ACC112 (cell line): ENCODE measurements around the gene DAB1.

ENCODE experiments used
- H2AFZ ChIP-seq: fragments of 200-600 bp; sonication (generic); one replicate; pipeline ENCODE4 v1.6.0; 2017; ENCODE audit warnings: antibody characterized with exemption, low read length; ENCODE audit not compliant: unreplicated experiment
- H3K27ac ChIP-seq: fragments of 200-600 bp; sonication (generic); 2 replicates; pipeline ENCODE4 v1.5.1; 2014; ENCODE audit warnings: low read depth, mild to moderate bottlenecking, antibody characterized with exemption, low read length, moderate library complexity
- H3K27me3 ChIP-seq: fragments of 200-600 bp; sonication (generic); 2 replicates; pipeline ENCODE4 v1.6.1; 2014; ENCODE audit warnings: mild to moderate bottlenecking, antibody characterized with exemption, low read length, moderate library complexity, mixed read lengths; ENCODE audit not compliant: insufficient read depth
- H3K36me3 ChIP-seq: fragments of 200-600 bp; sonication (generic); 2 replicates; pipeline ENCODE4 v1.6.1; 2016; ENCODE audit warnings: mild to moderate bottlenecking, antibody characterized with exemption, low read length, moderate library complexity, mixed read lengths; ENCODE audit not compliant: insufficient read depth
- H3K4me1 ChIP-seq: fragments of 200-600 bp; sonication (generic); one replicate; pipeline ENCODE4 v1.6.1; 2016; ENCODE audit warnings: low read length, mixed read lengths; ENCODE audit not compliant: insufficient read depth, unreplicated experiment, control insufficient read depth
- H3K4me3 ChIP-seq: fragments of 200-600 bp; sonication (generic); 2 replicates; pipeline ENCODE4 v1.5.1; 2014; ENCODE audit warnings: mild to moderate bottlenecking, low read depth, low read length
- H3K79me2 ChIP-seq: fragments of 200-600 bp; sonication (generic); one replicate; pipeline ENCODE4 v1.6.0; 2016; ENCODE audit warnings: low read length; ENCODE audit not compliant: control insufficient read depth, unreplicated experiment, insufficient read depth

Gene DAB1

DNA sequence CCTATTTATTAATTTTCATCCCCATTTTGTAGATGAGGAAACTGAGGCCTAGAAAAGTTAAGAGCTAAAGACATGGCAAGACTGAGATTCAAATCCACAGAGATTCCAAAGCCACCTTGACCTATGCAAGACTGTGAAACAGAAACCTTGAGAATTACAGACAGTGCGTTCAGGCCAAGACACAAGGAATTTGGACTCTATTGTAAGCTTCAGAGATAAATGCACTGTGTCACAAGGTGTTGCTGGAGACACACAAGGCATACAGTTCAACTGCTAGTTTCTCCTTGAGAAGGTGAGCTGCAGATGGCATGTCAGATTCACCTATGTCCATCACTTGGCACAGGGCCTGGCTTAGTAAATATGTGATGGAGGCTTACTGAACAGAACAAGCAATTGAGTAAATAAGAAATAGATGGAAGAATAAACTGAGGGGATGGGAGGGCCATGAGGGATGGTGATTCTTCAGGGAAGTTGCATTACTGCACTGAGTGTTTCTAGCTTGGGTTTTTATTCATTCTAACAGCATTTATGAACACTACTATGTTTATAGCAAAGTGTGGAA is 215.0 kb downstream of the DAB1 start:
- H2AFZ ChIP-seq, result no peak overlapping the region
- H3K4me3 ChIP-seq, result no peak overlapping the region
- H3K27me3 ChIP-seq, result no peaks in the 10 kb centered on the region
- H3K27ac ChIP-seq, result no peak overlapping the region
- H3K79me2 ChIP-seq, result no peaks in the 10 kb centered on the region
- H3K4me1 ChIP-seq, result no peaks in the 10 kb centered on the region
- no peaks in the 10 kb centered on the region for H3K36me3 ChIP-seq

DNA sequence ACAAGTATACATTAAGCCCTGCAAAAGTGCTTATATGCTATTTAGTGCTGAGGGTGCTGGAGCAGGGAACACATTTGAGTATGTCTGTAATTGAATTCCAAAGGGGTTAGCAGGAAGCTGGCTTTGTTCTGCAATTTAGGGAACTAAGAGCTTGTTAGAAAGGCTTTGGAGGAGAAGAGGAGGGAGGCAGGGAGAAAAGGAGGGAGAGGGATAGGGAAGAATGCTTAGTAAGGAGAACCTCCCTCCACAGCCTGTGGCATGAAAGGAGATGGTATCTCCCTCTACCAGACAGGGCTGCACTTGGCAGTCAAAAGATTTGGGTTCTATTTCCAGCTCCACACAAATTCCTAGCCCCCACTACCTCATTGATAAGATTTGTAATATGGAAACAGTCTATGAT is 217.8 kb downstream of the DAB1 start:
- no peak overlapping the region for H3K4me3 ChIP-seq
- no peaks in the 10 kb centered on the region for H3K4me1 ChIP-seq
- H2AFZ ChIP-seq, result no peak overlapping the region
- no peaks in the 10 kb centered on the region for H3K27me3 ChIP-seq
- no peaks in the 10 kb centered on the region for H3K79me2 ChIP-seq
- H3K27ac ChIP-seq, result no peak overlapping the region
- H3K36me3 ChIP-seq, result no peaks in the 10 kb centered on the region

DNA sequence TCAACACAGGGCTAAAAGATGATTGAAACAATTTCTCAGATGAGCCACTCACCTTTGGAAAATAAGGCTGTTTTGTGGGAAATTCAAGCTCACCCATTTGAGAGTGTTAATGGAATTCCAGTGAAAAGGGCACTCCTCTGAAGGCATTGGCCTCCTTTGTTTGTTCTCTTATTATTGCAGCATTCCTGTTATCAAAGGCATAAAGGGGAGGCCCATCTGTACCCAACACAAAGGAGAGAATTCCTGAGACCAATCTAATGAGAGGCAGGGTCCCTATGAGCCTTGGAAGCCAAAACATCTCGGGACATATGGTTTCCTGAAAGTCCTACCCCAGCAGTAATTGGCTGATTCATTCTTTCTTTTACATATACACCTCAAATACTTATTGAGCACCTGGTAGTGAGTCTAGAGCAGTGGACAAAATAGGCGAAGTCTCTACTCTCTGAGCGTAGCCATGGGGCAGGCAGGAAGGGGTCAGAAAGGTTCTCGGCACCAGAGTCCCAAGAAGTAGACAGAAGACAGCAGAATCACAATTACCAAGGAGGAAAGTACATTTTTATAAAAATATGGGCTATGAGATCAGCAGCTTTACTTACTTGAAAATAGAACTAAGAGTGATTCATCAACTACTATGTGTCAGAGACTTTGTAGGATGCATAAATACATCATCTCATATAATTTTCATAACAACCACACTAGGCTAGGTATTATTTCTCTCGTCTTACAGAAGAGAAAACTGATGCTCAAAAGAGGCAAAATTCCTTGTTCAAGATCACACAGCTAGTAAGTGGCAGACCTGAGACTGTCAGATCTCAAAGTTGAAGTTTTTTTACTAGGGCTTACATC is 218.7 kb downstream of the DAB1 start:
- Histone ChIP-seq H2AFZ (no peak overlapping the region), H3K36me3 (no peaks in the 10 kb centered on the region), H3K27ac (no peak overlapping the region), H3K4me3 (no peak overlapping the region), H3K27me3 (no peaks in the 10 kb centered on the region), H3K79me2 (no peaks in the 10 kb centered on the region), H3K4me1 (no peaks in the 10 kb centered on the region)

DNA sequence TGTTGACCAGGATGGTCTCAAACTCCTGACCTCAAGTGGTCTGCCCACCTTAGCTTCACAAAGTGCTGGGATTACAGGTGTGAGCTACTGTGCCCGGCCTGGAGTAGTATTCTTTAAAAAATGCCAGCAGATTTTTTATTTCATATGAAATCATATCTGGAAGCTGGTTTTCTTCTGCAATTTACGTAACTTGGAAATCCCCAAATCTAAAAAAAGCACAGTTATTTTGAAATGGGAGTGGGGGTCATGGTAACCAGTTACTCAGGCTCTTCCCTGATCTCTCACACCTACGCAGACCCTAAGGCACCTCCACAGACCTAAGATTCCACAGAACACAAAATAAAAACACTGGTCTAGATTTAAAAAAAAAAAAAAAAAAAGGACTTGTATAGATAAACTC is 219.8 kb downstream of the DAB1 start:
- H3K27me3 ChIP-seq, result no peaks in the 10 kb centered on the region
- no peak overlapping the region for H3K27ac ChIP-seq
- no peaks in the 10 kb centered on the region for H3K36me3 ChIP-seq
- no peaks in the 10 kb centered on the region for H3K79me2 ChIP-seq
- no peaks in the 10 kb centered on the region for H3K4me1 ChIP-seq
- no peak overlapping the region for H3K4me3 ChIP-seq
- H2AFZ ChIP-seq, result no peak overlapping the region

DNA sequence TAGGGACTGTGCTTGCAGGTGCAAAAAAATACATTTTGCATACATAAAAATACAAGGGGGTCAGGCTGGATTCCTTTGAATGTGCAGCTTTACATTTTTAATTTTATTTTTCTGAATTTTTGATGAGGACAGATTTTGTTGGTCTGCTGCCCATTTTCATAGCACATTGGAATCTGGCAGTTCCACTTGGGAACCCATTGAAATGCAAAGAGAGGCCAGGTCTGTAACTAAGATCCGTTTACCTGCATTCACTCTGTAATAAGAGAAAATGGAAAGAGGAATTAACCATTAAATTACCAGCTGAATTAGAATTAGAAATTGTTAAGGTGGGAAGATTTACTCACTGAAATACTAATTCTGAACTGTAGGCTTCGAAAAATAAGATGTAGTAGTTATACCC is 221.6 kb downstream of the DAB1 start:
- H3K79me2 ChIP-seq, result no peaks in the 10 kb centered on the region
- H2AFZ ChIP-seq, result no peak overlapping the region
- no peaks in the 10 kb centered on the region for H3K4me1 ChIP-seq
- H3K36me3 ChIP-seq, result no peaks in the 10 kb centered on the region
- no peaks in the 10 kb centered on the region for H3K27me3 ChIP-seq
- H3K4me3 ChIP-seq, result no peak overlapping the region
- H3K27ac ChIP-seq, result no peak overlapping the region

DNA sequence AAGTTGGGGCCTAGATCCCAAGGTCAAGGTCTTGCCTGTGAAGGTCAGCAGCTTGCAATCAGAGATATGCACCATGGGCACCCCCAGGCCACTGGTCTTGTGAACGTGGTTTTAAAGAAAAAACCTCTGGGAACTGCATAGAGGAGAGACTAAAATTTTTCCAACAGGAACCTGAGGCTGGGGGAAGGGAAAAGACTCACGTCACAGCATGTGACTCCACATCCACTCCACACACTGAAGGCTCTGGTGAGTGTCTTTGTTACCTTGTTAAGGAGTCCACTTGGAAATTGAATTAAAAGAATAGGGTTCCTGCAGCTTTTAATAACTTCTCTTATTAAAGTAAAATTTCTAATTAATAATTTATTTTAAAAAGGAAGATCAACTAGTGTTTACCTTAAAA is 224.9 kb downstream of the DAB1 start:
- Histone ChIP-seq H3K79me2 (no peaks in the 10 kb centered on the region), H2AFZ (no peak overlapping the region), H3K27ac (no peak overlapping the region), H3K36me3 (no peaks in the 10 kb centered on the region), H3K4me1 (no peaks in the 10 kb centered on the region), H3K27me3 (no peaks in the 10 kb centered on the region), H3K4me3 (no peak overlapping the region)

DNA sequence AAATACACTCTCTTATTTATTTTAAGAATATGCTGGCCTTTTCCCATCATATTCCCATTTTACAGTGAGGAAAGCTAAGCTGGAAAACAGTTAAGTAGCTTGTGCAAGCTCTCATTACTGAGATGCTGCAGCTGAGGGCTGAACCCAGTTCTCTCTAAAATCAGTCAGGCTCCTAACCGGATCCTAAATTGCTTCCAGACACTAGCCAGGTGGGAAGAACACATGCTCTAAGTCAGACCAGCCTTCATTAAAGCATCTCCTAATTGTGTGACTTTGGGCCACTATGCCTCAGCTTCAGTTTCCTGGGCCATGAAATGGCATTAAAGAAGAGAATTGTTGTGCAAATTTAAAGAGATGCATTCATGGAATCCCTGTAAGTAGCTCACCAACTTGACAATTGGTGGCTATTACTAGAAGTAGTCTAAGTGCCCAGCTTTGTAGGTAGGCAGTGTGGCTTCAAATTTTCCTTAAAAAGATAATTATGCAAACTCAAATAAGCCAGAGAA is 228.4 kb downstream of the DAB1 start:
- H3K79me2 ChIP-seq, result no peaks in the 10 kb centered on the region
- H3K27me3 ChIP-seq, result no peaks in the 10 kb centered on the region
- H3K4me1 ChIP-seq, result no peaks in the 10 kb centered on the region
- no peak overlapping the region for H3K27ac ChIP-seq
- no peak overlapping the region for H3K4me3 ChIP-seq
- no peaks in the 10 kb centered on the region for H3K36me3 ChIP-seq
- H2AFZ ChIP-seq, result no peak overlapping the region

DNA sequence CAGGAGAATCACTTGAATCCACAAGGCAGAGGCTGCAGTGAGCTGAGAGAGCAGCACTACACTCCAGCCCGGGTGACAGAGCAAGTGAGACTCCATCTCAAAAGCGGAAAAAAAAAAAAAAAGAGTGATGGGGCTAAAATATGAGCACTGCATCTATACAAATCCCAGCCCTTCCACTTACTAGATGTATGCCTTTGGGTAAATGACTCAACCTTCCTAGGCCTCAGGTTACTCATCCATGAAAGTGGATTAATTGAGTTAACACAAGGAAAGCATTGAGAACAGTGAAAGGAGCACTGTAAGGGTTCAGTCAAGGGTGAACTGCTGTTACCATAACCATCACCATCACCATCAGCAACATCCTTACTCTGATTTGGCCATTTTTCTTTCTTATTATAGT is 231.6 kb downstream of the DAB1 start:
- no peaks in the 10 kb centered on the region for H3K4me1 ChIP-seq
- H2AFZ ChIP-seq, result no peak overlapping the region
- H3K27me3 ChIP-seq, result no peaks in the 10 kb centered on the region
- no peak overlapping the region for H3K27ac ChIP-seq
- H3K4me3 ChIP-seq, result no peak overlapping the region
- no peaks in the 10 kb centered on the region for H3K36me3 ChIP-seq
- no peaks in the 10 kb centered on the region for H3K79me2 ChIP-seq

DNA sequence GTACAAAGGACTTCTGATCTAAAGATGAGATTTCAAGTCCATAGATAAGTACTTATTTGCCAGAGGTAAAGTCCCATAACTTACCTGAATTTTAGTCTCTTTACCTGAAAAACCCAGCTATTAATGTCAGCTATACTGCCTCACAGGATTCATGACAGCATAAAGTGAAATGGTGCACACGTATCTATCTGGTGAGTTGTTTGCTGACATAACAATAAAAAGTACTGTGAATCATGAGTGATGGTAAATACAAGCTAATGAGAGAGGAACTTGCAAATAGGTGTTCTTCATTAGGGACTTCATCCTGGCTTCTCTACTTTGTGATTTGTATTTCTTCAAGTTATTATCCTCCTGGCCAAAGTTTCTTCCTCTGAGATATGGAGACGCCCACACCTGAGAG is 233.0 kb downstream of the DAB1 start:
- Histone ChIP-seq H3K79me2 (no peaks in the 10 kb centered on the region), H3K4me3 (no peak overlapping the region), H3K36me3 (no peaks in the 10 kb centered on the region), H3K4me1 (no peaks in the 10 kb centered on the region), H3K27ac (no peak overlapping the region), H3K27me3 (no peaks in the 10 kb centered on the region), H2AFZ (no peak overlapping the region)

DNA sequence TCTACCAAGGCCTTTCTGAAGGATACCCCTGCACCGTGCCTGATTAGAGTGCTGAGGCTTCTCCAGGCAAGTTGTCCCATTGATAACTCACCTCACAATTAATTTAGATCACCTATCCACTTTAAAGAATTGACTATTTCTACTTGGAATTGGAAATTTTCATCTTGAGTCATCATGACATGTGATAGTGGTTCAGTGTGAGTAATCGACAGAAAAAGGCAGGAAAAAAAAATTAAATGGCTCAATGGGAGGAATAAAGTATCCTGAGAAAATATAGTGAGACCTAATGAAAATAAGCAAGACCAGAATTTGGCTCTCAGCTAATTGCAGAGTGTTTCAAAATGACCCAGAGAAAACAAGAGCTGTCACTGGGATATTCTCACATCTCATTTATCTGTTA is 235.7 kb downstream of the DAB1 start:
- Histone ChIP-seq H3K4me3 (no peak overlapping the region), H3K27me3 (no peaks in the 10 kb centered on the region), H2AFZ (no peak overlapping the region), H3K79me2 (no peaks in the 10 kb centered on the region), H3K27ac (no peak overlapping the region), H3K36me3 (no peaks in the 10 kb centered on the region), H3K4me1 (no peaks in the 10 kb centered on the region)

DNA sequence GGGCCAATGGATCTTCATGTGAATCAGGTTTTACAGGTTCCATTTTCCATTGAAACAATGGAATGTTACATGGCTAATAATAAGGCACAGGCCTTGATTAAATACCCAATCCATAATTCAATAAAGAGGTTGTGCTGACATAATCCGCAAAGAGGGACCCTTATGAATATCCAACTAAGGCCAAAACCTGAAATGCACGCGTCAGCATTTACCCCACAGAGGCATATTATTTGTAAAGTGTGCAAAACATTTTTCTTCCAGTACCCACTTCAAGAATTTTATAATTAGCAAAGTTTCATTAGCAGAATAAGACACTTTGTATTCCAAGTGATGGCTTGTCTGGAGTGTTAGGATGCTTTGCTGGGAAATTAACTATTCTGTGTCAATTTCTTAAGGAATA is 237.4 kb downstream of the DAB1 start:
- Histone ChIP-seq H3K27me3 (no peaks in the 10 kb centered on the region), H3K79me2 (no peaks in the 10 kb centered on the region), H2AFZ (no peak overlapping the region), H3K4me3 (no peak overlapping the region), H3K36me3 (no peaks in the 10 kb centered on the region), H3K27ac (no peak overlapping the region), H3K4me1 (no peaks in the 10 kb centered on the region)
